Panc1 (cell line): ENCODE measurements around the gene SEMA4D. TPM values are rescaled to one million over a fixed set of nuclear protein-coding genes. Genes with fewer than 3 reads are reported as not detected.

Experiments
- ATAC-seq: fragments of 200-7000 bp; cut with Tn5 transposase; 2 replicates; pipeline ENCODE4 v1.9.1; 2020; ENCODE audit warnings: mild to moderate bottlenecking, moderate library complexity
- BruUV-seq: library from RNA; stranded (reverse); fragments of 400-500 nt; replicated peaks from 2 replicates; lab custom pipeline; 2021; lab: Mats Ljungman, UMichigan
- CTCF ChIA-PET: fragments of 300-600 bp; sonication (Branson Sonifier 250); formaldehyde crosslinking; loops from one replicate; lab custom pipeline; 2022; ENCODE audit warnings: antibody characterized with exemption; lab: Charles Lee
- POLR2A ChIA-PET: fragments of 300-600 bp; sonication (Branson Sonifier 250); formaldehyde crosslinking; loops from one replicate; lab custom pipeline; 2022; ENCODE audit warnings: antibody characterized with exemption; lab: Charles Lee
- DNase-seq: peaks from one replicate; pipeline ENCODE4 v3.0.0-alpha.2; 2010; ENCODE audit warnings: low read depth, low spot score
- H3K27ac ChIP-seq: 2 replicates; pipeline ENCODE4 v1.5.1; 2011; ENCODE audit warnings: mild to moderate bottlenecking, low read length, inconsistent platforms
- H3K27me3 ChIP-seq: fragments of 200-500 bp; sonication (Bioruptor generic); 2 replicates; pipeline ENCODE4 v1.6.0; 2014; ENCODE audit warnings: low read length, inconsistent platforms; ENCODE audit not compliant: control insufficient read depth, insufficient read depth
- H3K36me3 ChIP-seq: fragments of 200-500 bp; sonication (Bioruptor generic); 2 replicates; pipeline ENCODE4 v1.5.1; 2014; ENCODE audit warnings: inconsistent platforms, mild to moderate bottlenecking, low read length, moderate library complexity; ENCODE audit not compliant: control insufficient read depth, insufficient read depth
- H3K4me1 ChIP-seq: 2 replicates; pipeline ENCODE4 v1.5.1; 2011; ENCODE audit warnings: inconsistent platforms, mild to moderate bottlenecking, low read length, moderate library complexity; ENCODE audit not compliant: control insufficient read depth, insufficient read depth
- H3K4me3 ChIP-seq, 2 experiments: 2 replicates each; pipeline ENCODE4 v1.5.1; 2011 to 2012; ENCODE audit warnings: low read depth in 2 of 2, low read length in 2 of 2, mild to moderate bottlenecking in 2 of 2, inconsistent platforms in 1 of 2, moderate library complexity in 1 of 2
- H3K9me3 ChIP-seq: fragments of 200-500 bp; sonication (Bioruptor generic); 2 replicates; pipeline ENCODE4 v1.5.1; 2014; ENCODE audit warnings: low read depth, mild to moderate bottlenecking, inconsistent platforms, low read length, moderate library complexity; ENCODE audit not compliant: control insufficient read depth, insufficient read depth
- CTCF ChIP-seq: fragments of 450-650 bp; IDR thresholded peaks from 2 replicates; pipeline ENCODE4 v1.5.1; 2017; ENCODE audit warnings: mild to moderate bottlenecking
- POLR2AphosphoS5 ChIP-seq: IDR thresholded peaks from 2 replicates; pipeline ENCODE4 v1.6.1; 2012; ENCODE audit warnings: mild to moderate bottlenecking, low read depth, low read length, moderate library complexity
- SIN3A ChIP-seq: IDR thresholded peaks from 2 replicates; pipeline ENCODE4 v1.6.1; 2012; ENCODE audit warnings: low read depth, mild to moderate bottlenecking, low read length, moderate library complexity, borderline replicate concordance; ENCODE audit not compliant: insufficient read depth
- TCF7L2 ChIP-seq: IDR thresholded peaks from 2 replicates; pipeline ENCODE4 v1.6.1; 2011; ENCODE audit warnings: mild to moderate bottlenecking, low read depth, low read length, inconsistent platforms
- in situ Hi-C: cut with HindIII; loops from 2 replicates; pipeline ENCODE4 v1.10.0; 2016; ENCODE audit warnings: low sequenced_read_pairs, low pct_unique_long_range_greater_than_20kb
- intact Hi-C: fragments of 100-400 bp; cut with micrococcal nuclease; formaldehyde crosslinking; loops from one replicate; pipeline ENCODE4 v1.10.0; 2022; ENCODE audit not compliant: unreplicated experiment
- total RNA-seq: library from RNA; stranded (reverse); gene quantifications from one replicate; pipeline ENCODE4 v1.2.1, GENCODE V29; 2021; ENCODE audit not compliant: unreplicated experiment
- TF ChIP-seq, protein P1 (sequence below), 2 experiments: IDR thresholded peaks; 2 replicates each; pipeline ENCODE4 v1.6.1; 2011 to 2012; ENCODE audit warnings: low read depth in 2 of 2, control low read depth in 1 of 2, low read length in 1 of 2, mild to moderate bottlenecking in 1 of 2, moderate library complexity in 1 of 2; ENCODE audit not compliant: insufficient read depth in 1 of 2

Gene SEMA4D
- total RNA-seq, 1 experiment from 2014 or later, result 6.5 TPM

DNA sequence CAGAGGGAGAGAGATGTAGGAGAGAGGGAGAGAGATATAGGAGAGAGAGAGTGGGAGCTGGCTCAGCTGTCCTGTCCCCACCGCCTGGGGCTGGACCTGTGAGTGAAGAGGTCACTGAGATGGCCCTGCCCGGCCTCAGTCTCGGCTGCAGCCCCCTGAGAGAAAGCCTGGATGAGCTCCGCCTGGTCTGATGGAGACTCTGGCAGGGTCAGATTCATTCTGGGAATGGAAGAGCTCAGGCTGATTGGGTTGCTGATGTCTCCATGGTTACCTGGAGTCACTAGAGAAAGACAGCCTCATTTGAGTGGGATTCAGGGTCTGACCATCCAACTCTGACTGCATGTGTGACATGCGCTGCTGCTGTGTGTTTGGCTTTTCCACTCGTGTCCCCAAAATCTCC lies 27.1 kb upstream of the SEMA4D start:
- Histone ChIP-seq H3K4me3 (no peak overlapping the region), H3K36me3 (no peaks in the 10 kb centered on the region), H3K4me1 (no peaks in the 10 kb centered on the region), H3K27me3 (no peaks in the 10 kb centered on the region), H3K27ac (no peak overlapping the region), H3K9me3 (no peaks in the 10 kb centered on the region)
- in situ Hi-C loops (no loop called here), intact Hi-C loops (no loop called here)
- POLR2A ChIA-PET, result no interaction called here
- TF ChIP-seq, protein P1, sequence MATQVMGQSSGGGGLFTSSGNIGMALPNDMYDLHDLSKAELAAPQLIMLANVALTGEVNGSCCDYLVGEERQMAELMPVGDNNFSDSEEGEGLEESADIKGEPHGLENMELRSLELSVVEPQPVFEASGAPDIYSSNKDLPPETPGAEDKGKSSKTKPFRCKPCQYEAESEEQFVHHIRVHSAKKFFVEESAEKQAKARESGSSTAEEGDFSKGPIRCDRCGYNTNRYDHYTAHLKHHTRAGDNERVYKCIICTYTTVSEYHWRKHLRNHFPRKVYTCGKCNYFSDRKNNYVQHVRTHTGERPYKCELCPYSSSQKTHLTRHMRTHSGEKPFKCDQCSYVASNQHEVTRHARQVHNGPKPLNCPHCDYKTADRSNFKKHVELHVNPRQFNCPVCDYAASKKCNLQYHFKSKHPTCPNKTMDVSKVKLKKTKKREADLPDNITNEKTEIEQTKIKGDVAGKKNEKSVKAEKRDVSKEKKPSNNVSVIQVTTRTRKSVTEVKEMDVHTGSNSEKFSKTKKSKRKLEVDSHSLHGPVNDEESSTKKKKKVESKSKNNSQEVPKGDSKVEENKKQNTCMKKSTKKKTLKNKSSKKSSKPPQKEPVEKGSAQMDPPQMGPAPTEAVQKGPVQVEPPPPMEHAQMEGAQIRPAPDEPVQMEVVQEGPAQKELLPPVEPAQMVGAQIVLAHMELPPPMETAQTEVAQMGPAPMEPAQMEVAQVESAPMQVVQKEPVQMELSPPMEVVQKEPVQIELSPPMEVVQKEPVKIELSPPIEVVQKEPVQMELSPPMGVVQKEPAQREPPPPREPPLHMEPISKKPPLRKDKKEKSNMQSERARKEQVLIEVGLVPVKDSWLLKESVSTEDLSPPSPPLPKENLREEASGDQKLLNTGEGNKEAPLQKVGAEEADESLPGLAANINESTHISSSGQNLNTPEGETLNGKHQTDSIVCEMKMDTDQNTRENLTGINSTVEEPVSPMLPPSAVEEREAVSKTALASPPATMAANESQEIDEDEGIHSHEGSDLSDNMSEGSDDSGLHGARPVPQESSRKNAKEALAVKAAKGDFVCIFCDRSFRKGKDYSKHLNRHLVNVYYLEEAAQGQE (IDR thresholded peaks at IDR 0.05; ENCODE audit: insufficient read depth in 1 of 2, low read depth in 2 of 2, low read length in 1 of 2), result no peak
- TF ChIP-seq POLR2AphosphoS5, result no peak
- no peak for TF ChIP-seq CTCF
- TF ChIP-seq SIN3A, result no peak
- TF ChIP-seq TCF7L2, result no peak
- ATAC-seq (no peak), DNase-seq (no peak)
- no TSS peak for BruUV-seq
- CTCF ChIA-PET, result interaction anchor here (0.6 kb wide), 1 partner anchor 156 kb away, joined by 3 read pairs; no protein-coding TSS in a partner anchor

DNA sequence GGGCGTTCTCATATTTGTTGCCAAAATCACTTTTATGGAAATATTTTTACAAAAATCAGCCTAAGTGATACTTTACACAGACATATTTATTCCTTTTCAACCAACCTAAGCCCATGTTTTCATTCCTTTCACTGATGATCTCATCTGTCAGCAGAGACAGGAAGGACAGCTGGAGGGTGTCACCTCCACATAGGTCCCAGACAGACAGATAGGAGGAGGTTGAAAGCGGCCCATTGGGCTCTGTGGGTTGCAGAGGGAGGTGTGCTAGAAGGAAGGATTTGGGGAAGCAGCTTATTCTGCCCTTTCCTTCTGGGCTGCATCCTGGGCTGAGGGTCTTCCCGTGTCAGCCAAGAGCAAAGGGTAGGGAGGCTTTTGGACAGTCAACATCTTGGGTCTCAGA lies 26.0 kb upstream of the SEMA4D start:
- no peak overlapping the region for H3K4me3 ChIP-seq
- ATAC-seq (no peak), DNase-seq (no peak)
- no peaks in the 10 kb centered on the region for H3K9me3 ChIP-seq
- H3K27ac ChIP-seq, result no peak overlapping the region
- no TSS peak for BruUV-seq
- no peak for TF ChIP-seq SIN3A
- no peak for TF ChIP-seq POLR2AphosphoS5
- TF ChIP-seq, protein P1 (IDR thresholded peaks at IDR 0.05; ENCODE audit: insufficient read depth in 1 of 2, low read depth in 2 of 2, low read length in 1 of 2), result no peak
- TF ChIP-seq TCF7L2, result no peak
- TF ChIP-seq CTCF, result no peak
- POLR2A ChIA-PET, result no interaction called here
- in situ Hi-C loops, result no loop called here
- intact Hi-C loops, result no loop called here
- CTCF ChIA-PET, result no interaction called here
- H3K27me3 ChIP-seq, result no peaks in the 10 kb centered on the region
- no peaks in the 10 kb centered on the region for H3K36me3 ChIP-seq
- H3K4me1 ChIP-seq, result no peaks in the 10 kb centered on the region
